ENCODE results near the gene FBXL12.
"Not testable (repeated sequence)": the region's sequence is repeated elsewhere in the genome, so short reads cannot be mapped to it uniquely, and the experiment has no call there.

Gene FBXL12

DNA sequence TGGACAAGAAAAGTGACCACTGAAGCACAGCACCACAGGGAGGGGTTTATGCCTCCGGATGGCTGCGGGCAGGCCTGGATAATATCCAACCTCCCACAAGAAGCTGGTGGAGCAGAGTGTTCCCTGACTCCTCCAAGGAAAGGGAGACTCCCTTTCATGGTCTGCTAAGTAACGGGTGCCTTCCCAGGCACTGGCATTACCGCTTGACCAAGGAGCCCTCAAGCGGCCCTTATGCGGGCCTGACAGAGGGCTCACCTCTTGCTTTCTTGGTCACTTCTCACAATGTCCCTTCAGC, 27.9 kb downstream of the FBXL12 start:
- DNase-seq: not testable (repeated sequence)

DNA sequence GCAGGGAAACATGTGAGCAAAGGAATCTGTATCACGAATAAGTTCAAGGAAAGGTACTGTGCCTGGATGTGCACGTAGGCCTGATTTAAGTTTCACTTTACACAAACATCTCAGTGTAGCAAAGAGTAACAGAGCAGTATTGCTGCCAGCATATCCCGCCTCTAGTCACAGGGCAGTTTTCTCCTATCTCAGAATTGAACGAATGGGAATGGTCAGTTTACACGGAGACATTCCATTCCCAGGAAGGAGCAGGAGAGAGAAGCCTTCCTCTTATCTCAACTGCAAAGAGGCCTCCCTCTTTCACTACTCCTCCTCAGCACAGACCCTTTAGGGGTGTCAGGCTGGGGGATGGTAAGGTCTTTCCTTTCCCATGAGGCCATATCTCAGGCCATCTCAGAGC, 29.3 kb downstream of the FBXL12 start:
- not testable (repeated sequence) for DNase-seq

DNA sequence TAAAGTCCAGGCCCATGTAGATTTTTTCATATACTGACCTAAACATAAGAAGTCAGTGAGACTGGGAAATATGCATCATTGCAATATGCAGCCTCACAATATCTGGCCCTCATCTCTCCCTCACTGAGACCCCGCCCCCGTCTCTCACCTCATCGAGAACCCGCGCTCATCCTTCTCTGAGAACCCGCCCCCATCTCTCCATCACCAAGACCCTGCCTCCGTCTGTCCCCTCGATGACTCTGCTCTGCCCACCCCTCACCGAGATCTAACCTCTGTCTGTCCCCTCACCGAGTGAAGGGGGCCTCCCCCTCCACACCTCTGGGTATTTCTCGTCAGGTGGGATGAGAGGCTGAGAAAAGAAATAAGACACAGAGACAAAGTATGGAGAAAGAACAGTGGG, 29.8 kb downstream of the FBXL12 start:
- no peak for DNase-seq

DNA sequence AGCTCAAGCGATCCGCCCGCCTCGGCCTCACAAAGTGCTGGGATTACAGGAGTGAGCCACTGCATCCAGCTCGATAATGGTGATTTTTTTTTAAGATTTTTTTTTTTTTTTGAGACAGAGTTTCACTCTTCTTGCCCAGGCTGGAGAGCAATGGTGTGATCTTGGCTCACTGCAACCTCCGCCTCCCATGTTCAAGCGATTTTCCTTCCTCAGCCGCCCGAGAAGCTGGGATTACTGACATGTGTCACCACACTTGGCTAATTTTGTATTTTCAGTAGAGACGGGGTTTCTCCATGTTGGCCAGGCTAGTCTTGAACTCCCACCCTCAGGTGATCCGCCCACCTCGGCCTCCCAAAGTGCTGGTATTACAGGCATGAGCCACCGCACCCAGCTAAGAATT, 30.3 kb downstream of the FBXL12 start:
- DNase-seq: not testable (repeated sequence)

DNA sequence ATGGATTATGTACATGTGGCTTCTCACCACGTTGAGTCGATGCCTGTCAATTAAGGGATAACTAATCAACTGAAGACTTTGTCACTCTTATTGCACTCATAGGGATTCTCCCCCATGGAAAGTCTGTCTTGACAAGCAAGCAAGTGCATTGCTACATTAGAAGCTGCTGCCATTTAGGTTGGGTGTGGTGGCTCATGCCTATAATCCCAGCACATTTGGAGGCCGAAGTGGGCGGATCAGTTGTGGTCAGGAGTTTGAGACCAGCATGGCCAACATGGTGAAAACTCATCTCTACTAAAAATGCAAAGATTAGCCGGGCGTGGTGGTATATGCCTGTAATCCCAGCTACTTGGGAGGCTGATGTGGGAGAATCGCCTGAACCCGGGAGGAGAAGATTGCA, 32.1 kb downstream of the FBXL12 start:
- no peak for DNase-seq

DNA sequence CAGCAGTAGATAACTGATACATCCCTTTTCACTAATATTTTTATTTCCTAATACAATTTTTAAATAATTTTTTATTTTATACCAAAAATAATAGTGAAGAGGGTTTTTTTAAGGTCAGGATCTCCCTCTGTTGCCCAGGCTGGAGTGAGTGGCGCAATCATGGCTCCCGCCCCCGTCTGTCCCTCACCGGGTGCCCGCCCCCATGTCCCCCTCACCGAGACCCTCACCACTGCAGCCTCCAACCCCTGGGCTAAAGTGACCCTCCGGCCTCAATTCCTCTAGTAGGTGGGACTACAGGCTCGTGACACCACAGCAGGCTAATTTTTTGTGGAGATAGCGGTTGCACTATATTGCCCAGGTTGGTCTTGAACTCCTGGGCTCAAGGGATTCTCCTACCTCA, 32.5 kb downstream of the FBXL12 start:
- DNase-seq: no peak

DNA sequence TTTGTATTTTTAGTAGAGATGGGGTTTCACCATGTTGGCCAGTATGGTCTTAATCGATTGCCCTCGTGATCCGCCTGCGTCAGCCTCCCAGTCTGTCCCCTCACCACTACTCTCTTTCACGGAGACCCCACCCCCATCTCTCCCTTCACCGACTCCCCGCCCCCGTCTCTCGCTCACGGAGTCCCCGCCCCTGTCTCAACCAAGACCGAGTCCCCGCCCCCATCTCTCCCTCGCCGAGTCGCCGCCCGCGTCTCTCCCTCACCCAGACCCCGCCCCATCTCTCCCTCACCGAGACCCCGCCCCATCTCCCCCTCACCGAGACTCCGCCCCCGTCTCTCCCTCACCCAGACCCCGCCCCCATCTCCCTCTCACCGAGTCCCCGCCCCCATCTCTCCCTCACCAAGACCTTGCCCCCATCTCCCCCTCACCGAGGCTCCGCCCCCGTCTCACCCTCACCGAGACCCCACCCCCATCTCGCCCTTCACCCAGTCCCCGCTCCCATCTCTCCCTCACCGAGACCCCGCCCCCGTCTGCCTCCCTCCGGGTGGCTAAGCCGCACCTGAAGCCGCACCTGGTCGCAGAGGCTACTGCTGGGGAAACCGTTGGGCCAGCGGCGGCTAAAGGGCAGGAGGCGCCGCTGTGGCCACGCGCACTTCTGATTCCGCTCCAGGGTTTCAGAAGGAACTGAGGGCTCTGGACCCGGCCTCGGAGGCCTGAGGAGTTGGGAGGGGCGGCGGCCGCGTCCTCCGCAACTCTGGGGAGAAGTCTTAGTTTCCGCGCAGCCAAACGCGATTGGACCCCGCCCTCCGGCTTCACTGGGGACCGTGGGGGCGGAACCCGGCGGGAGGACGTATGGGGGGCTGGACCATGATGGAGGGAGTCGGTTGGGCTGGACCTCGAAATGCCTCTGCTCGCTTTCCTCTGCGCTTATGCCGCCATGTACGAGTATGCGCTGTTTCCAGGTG, 33.2 kb downstream of the FBXL12 start:
- peak; percentile 96 for DNase-seq

DNA sequence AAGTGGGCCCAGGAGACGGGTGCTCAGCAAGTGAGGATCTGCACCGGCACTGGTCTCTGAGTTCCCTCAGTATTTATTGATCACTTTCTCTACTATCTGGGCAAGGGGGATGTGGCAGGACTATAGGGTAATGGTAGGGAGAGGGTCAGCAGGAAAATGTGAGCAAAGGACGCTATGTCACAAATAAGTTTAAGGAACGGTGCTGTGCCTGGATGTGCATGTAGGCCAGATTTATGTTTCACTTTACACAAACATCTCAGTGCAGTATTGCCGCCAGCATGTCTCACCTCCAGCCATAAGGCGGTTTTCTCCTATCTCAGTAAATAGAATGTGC, 34.7 kb downstream of the FBXL12 start:
- DNase-seq: not testable (repeated sequence)

DNA sequence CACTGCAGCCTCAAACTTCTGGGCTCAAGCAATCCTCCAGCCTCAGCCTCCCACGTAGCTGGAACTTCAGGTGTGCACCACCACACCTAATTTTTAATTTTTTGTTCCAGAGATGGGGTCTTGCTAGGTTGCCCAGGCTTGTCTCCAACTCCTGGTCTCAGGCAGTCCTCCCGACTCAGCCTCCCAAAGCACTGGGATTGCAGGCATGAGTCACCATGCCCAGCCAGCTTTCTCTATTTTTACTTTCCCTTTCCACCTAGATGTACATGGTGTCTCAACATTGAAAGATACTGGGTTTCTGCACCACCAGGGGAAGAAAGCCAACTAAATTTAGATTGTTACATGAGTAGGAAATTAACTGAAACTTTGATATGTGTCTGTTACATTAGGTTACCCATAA, 36.5 kb downstream of the FBXL12 start:
- DNase-seq: no peak

DNA sequence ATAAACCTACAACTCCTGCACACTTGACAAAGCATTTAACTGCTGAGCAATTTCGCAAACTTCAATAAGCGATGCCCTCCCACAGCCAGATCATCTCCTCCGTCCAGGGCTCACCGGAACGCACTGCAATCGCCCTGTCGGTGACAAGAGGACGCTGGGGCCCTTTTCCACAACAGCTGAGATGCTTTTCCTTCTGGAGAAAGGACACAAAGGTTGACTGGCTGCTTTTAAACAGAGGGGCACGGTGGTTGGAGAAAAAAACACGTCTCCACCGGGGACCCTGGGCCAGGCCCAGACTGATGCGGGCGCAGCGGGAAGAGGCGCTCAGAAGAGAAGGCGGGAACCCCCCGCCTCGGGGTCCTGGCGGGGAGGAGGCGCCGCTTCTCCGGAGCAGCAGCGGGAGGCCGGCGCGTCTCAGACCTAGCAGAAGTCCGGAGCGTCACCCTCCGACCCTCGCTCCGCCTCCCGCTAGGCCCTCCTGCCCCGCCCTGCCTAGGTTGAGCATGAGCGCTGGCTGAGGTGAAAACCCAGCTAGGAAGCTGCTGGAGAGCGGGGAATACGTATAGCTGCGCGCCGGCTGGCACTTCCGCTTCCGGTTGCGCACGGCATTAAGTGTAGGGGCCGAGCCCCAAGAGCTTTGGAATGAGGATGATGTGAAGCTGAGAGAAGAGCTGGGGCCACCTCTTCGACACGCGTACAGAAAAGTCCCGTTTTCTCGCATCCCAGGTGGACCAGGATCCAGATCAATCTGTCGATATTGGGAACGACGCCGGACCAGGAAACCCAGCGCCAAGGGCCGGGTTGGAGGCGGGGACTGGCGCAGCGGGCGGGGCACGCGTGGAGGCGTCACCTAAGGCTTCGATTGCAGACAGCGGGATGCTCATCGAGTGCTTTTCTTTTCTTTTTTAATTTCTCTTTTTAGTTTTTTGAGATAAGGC, 50.4 kb downstream of the FBXL12 start, which contains the start of gene ZNF846:
Gene ZNF846 (minus strand): TSS at position 564 of the 938 bp plus-strand sequence. CDS start 3,788 bp downstream, outside the sequence.
- DNase-seq: peak; percentile 95
